G401 (cell line): ENCODE data around the gene PRKCA. TPM values are rescaled to one million over a fixed set of nuclear protein-coding genes. Genes with fewer than 3 reads are reported as not detected.
"Not testable (repeated sequence)": the region's sequence is repeated elsewhere in the genome, so short reads cannot be mapped to it uniquely, and the experiment has no call there.

ENCODE experiments used
- DNase-seq: peaks from one replicate; pipeline ENCODE4 v3.0.0-alpha.2; 2015; ENCODE audit warnings: low spot score
- in situ Hi-C: cut with HindIII; loops from 2 replicates; pipeline ENCODE4 v1.10.0; 2016; ENCODE audit warnings: low sequenced_read_pairs, mixed read lengths
- total RNA-seq: library from RNA; depleted of rRNA; stranded (reverse); fragments of >200 nt; shearing (Covaris generic); gene quantifications from 2 replicates; pipeline ENCODE4 v1.2.3, GENCODE V29; 2014

The PRKCA gene
- total RNA-seq, 1 experiment from 2014 or later, result 44.7 TPM

- in situ Hi-C loops, result no loop called here
- DNase-seq, result no peak
Measured at GRCh38 chr17:66717641-66718058, 415.2 kb downstream of the PRKCA start.

- in situ Hi-C loops, result no loop called here
- no peak for DNase-seq
Measured at GRCh38 chr17:66720027-66720426, 417.6 kb downstream of the PRKCA start.

DNA sequence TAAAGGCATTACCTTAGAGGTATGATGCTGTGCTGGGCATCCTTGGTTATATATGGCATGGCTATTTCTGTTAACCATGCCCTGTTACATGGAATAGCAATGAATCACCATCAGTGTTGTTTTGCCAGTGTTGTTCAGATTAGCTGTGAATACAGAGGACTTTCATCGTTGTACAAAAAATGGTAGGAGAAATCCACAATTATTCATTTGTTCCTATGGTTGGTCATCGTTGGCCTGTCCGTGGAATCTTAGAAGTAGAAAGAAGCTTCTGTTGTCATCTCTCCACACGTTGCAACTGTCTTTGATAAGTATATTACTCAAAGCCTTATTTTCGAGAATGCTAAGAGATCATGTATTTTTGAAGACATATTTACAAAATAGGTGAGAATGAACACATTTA lies 418.2 kb downstream of the PRKCA start:
- no peak for DNase-seq
- in situ Hi-C loops, result no loop called here

DNA sequence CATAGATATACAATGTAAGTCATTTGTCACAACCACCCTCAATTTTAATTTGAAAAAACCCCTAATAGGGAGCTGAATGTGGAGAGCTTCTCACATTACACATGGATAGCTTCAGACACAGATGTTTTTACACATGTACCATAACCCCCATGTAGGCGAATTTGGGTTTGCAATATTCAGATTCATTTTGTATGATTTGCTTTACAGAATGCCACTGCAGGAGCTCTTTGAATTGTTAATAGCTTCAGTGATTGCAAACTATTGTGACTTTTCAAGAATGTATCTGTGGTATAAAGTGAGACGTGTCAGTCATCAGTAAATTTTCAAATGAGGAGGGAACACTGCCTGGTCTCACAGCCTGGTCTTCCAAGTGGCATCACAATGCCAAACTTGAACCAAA lies 419.9 kb downstream of the PRKCA start:
- in situ Hi-C loops, result no loop called here
- DNase-seq, result no peak

DNA sequence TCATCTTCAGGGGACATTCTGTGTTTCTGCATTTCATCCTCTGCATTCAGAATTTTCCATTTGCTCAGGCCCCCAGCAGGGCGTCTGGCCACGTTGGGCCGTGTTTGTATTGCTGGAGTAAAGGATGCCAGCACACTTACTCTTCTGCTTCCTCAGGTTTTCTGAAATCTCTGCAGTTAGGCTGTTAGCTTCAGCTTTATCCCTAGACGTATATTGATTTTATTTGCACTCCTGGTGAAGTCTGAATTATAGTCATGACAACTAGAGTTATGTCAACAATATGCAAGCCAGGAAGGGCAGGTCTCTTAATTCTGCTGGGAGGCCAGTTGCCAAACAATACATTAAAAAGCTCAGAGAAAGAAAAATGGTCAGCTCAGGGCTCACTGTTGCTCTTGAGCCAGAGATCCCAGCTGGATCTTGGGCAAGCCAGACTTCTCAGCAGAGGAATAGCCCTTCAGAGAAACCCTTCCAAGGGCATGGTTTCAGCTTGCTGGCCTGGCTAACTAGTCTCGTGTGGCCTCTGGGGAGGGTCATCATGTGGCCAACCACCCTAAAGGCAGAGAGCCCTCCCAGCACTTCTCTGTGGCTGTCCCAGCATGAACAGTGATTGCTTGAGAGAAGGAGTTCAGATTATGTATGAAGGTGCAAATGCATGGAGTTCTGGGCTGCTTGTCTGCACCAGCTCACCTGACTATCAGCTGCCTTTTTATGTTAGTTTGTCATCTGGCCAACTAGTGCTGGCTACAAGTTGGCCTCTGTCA lies 422.3 kb downstream of the PRKCA start:
- DNase-seq, result no peak
- in situ Hi-C loops, result no loop called here

- in situ Hi-C loops, DNase-seq: not testable (repeated sequence)
Measured at GRCh38 chr17:66725438-66725837, 423.0 kb downstream of the PRKCA start.

GRCh38 chr17:66725956-66726355 lies 423.5 kb downstream of the PRKCA start:
- DNase-seq, result no peak
- in situ Hi-C loops, result no loop called here

DNA sequence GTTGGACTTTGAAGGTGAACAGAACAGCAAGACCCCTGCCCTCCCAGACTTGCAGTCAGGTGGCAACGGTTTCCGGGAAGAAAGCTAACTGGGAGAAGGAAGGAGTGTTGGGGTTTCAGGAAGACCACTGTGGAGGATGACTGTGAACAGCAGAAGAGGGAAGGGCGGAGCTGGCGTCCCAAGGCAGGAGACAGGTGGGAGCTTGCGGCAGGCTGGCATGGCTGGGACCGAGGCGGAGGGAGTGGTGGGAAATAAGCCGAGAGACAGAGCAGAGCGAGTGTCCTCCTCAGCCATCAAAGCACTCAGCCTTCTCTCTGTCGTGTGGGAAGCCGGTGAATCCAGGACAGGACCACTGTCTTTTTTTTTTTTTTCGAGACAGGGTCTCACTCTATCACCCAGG lies 424.0 kb downstream of the PRKCA start:
- in situ Hi-C loops, result no loop called here
- DNase-seq, result no peak

GRCh38 chr17:66726846-66727245 lies 424.4 kb downstream of the PRKCA start:
- no peak for DNase-seq
- in situ Hi-C loops, result no loop called here

GRCh38 chr17:66727634-66728570 lies 425.5 kb downstream of the PRKCA start:
- in situ Hi-C loops, result no loop called here
- peak; percentile 49 for DNase-seq

- in situ Hi-C loops, result no loop called here
- DNase-seq, result no peak
Measured at GRCh38 chr17:66730461-66730923, 428.1 kb downstream of the PRKCA start.

DNA sequence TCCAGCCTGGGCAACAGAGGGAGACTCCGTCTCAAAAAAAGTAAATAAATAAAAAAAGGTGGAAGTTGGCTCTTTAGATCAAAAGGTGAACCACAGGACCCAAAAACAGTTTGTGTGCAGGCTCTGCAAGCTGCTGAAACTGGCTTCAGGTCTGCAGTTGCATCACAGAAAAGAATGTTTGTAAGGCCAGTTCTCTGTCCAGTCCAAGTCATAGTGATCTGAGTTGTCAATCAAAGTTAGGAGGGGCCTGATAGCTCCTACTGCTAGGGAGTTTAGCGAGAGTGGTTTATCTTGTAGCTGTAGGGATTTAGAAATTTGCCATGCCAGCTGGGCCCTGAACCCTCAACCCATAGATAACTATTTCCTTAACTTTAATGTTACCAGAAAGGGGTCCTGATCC lies 431.3 kb downstream of the PRKCA start:
- DNase-seq, result no peak
- in situ Hi-C loops, result no loop called here

- in situ Hi-C loops, result no loop called here
- no peak for DNase-seq
Measured at GRCh38 chr17:66734186-66734943, 432.0 kb downstream of the PRKCA start.

GRCh38 chr17:66737524-66737923 lies 435.1 kb downstream of the PRKCA start:
- peak; percentile 47 for DNase-seq
- in situ Hi-C loops, result no loop called here

DNA sequence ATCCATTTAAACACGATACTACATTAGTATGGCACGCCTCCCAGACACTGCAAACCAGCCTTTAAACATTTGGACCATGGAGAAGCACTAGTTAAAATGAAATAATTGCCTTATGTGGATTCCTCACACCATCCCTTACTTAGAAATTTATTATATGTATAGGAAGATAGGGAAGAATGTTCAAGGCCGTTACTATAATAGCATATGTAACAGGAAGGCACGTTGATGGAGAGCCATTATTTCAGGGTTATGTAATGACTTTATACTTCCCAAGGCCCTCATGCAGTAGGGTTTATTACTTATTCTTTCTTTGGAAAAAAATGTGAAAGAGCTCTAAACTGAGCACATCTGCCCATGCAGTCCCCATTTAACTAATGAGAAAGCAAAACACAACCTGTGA lies 435.9 kb downstream of the PRKCA start:
- DNase-seq, result no peak
- in situ Hi-C loops, result no loop called here

- in situ Hi-C loops, result no loop called here
- DNase-seq, result no peak
Measured at GRCh38 chr17:66739553-66739952, 437.1 kb downstream of the PRKCA start.

DNA sequence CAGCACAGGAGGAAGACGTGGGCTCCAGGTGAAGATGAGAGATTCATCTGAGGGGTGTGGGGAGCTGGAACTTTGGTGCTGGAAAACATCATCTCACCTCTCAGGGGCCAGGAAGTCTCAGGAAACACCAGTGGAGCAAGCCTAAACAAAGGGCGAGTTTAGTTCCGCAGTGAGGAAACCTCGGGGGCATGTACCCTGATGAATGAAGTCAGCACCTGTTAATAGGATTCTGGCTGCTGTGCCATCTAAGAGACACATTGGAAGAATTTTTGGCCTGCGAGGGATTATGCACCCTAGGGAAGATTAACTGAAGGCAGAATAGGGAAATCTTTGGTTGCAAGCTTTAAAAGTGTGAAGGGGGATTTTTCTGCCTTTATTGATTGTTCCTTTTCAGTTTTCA lies 437.8 kb downstream of the PRKCA start:
- in situ Hi-C loops, result no loop called here
- DNase-seq, result no peak

- in situ Hi-C loops, result no loop called here
Measured at GRCh38 chr17:66743511-66743910, 441.1 kb downstream of the PRKCA start.

DNA sequence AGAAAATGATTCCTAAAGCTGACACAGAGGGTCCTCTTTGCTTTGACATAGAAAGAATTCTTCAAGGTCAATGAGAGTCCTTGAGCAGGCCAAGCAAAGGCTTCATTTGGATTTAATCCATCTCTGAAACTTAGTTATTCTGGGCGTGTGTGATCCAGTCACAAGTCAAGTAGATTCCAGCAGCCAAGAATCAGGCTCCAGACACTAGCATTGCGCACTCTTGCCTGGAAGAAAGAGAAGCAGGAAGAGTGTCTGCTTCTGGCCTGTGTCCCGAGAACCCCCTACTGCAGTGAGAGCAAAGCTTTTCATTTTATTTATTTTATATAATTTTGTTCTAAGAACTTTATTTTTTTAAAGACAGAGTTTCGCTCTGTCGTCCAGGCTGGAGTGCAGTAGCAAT lies 444.3 kb downstream of the PRKCA start:
- in situ Hi-C loops, result no loop called here

More at GRCh38 chr17:66743511-66743910, 441.1 kb downstream of the PRKCA start:
- DNase-seq, result no peak

More for the DNA sequence above, 444.3 kb downstream of the PRKCA start:
- DNase-seq, result no peak
